MM.1S (cell line): Measurements from ENCODE around the gene ABCB6.

Experiments
- DNase-seq: peaks from one replicate; pipeline ENCODE4 v3.0.0-alpha.2; 2015
- H2AFZ ChIP-seq: fragments of 300-600 bp; sonication (generic); 2 replicates; pipeline ENCODE4 v1.6.0; 2016; ENCODE audit warnings: antibody characterized with exemption, low read length
- H3F3A ChIP-seq: fragments of 300-600 bp; sonication (generic); 2 replicates; pipeline ENCODE4 v1.6.1; 2016; ENCODE audit warnings: mild to moderate bottlenecking, antibody characterized with exemption, low read length, moderate library complexity, mixed read lengths; ENCODE audit not compliant: insufficient read depth
- H3K27ac ChIP-seq: fragments of 300-600 bp; sonication (generic); 2 replicates; pipeline ENCODE4 v1.5.1; 2016; ENCODE audit warnings: mild to moderate bottlenecking, low read length
- H3K27me3 ChIP-seq: fragments of 300-600 bp; sonication (generic); replicated peaks from 2 replicates; pipeline ENCODE4 v1.6.0; 2016; ENCODE audit warnings: low read length; ENCODE audit not compliant: insufficient read depth
- H3K36me3 ChIP-seq: fragments of 300-600 bp; sonication (generic); replicated peaks from 2 replicates; pipeline ENCODE4 v1.6.1; 2016; ENCODE audit warnings: mild to moderate bottlenecking, low read length, mixed read lengths; ENCODE audit not compliant: insufficient read depth
- H3K4me1 ChIP-seq: fragments of 300-600 bp; sonication (generic); 2 replicates; pipeline ENCODE4 v1.6.1; 2016; ENCODE audit warnings: low read length, mixed read lengths
- H3K4me2 ChIP-seq: fragments of 300-600 bp; sonication (generic); 2 replicates; pipeline ENCODE4 v1.6.0; 2016; ENCODE audit warnings: low read depth, low read length
- H3K4me3 ChIP-seq: fragments of 300-600 bp; sonication (generic); 2 replicates; pipeline ENCODE4 v1.5.1; 2016; ENCODE audit warnings: low read length, mixed read lengths
- H3K79me2 ChIP-seq: fragments of 300-600 bp; sonication (generic); 2 replicates; pipeline ENCODE4 v1.6.1; 2016; ENCODE audit warnings: mixed run types, low read length, mixed read lengths
- H3K9ac ChIP-seq: fragments of 300-600 bp; sonication (generic); 2 replicates; pipeline ENCODE4 v1.6.1; 2016; ENCODE audit warnings: low read length, mixed read lengths
- H3K9me2 ChIP-seq: fragments of 300-600 bp; sonication (generic); replicated peaks from 2 replicates; pipeline ENCODE4 v1.6.1; 2016; ENCODE audit warnings: mild to moderate bottlenecking, low read length, mixed read lengths; ENCODE audit not compliant: insufficient read depth
- H3K9me3 ChIP-seq: fragments of 300-600 bp; sonication (generic); replicated peaks from 2 replicates; pipeline ENCODE4 v1.6.1; 2016; ENCODE audit warnings: mild to moderate bottlenecking, low read length, mixed read lengths; ENCODE audit not compliant: insufficient read depth
- H4K20me1 ChIP-seq: fragments of 300-600 bp; sonication (generic); 2 replicates; pipeline ENCODE4 v1.6.1; 2016; ENCODE audit warnings: mild to moderate bottlenecking, low read length, moderate library complexity, mixed read lengths; ENCODE audit not compliant: insufficient read depth
- EZH2 ChIP-seq: fragments of 300-600 bp; sonication (generic); optimal IDR thresholded peaks from 2 replicates; pipeline ENCODE3; 2017; ENCODE audit warnings: low read depth, mild to moderate bottlenecking, antibody characterized with exemption, low read length, mixed read lengths
- EZH2phosphoT487 ChIP-seq: fragments of 300-600 bp; sonication (generic); IDR thresholded peaks from 2 replicates; pipeline ENCODE4 v1.6.1; 2018; ENCODE audit warnings: antibody characterized with exemption, low read length
- TF ChIP-seq, protein P1 (sequence below): fragments of 300-600 bp; sonication (generic); IDR thresholded peaks from 2 replicates; pipeline ENCODE4 v1.5.1; 2016; ENCODE audit warnings: antibody characterized with exemption, low read length, mixed read lengths

Gene ABCB6

GRCh38 chr2:219168526-219168925, 50.2 kb downstream of the ABCB6 start:
- Histone ChIP-seq H2AFZ (no peak overlapping the region), H3K36me3 (peaks cover 3% of the 10 kb centered on the region; the same call in 1 of the 2 replicates), H3K9ac (no peak overlapping the region)

DNA sequence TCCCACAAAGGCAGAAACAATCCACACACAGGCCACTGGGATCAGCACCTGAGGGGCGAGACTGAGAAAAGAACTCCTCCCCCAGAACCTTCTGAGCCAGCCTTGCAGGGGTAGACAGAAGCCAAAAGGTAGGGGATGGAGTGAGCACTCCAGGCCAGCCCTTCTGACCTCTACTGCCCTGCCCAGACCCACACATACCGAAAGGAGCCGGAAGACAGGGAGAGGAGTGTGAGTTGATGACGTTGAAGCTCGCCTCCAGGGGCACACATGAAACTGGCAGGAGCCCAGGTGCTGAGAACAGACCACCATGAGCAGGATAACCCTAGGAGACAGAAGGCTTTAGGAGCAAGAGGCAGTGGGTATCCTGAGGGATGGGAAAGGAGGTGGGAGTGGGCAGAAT, 50.8 kb downstream of the ABCB6 start:
- Histone ChIP-seq H3K4me2 (no peak overlapping the region), H3K79me2 (no peaks in the 10 kb centered on the region), H3K9me3 (no peaks in the 10 kb centered on the region), H4K20me1 (no peaks in the 10 kb centered on the region), H3K9me2 (no peaks in the 10 kb centered on the region), H3K27ac (no peak overlapping the region), H3K9ac (no peak overlapping the region), H2AFZ (no peak overlapping the region), H3K4me3 (no peak overlapping the region), H3K27me3 (no peaks in the 10 kb centered on the region), H3K4me1 (no peaks in the 10 kb centered on the region), H3K36me3 (no peaks in the 10 kb centered on the region; the same call in 1 of the 2 replicates), H3F3A (no peaks in the 10 kb centered on the region)
- TF ChIP-seq EZH2phosphoT487 (no peak), EZH2 (no peak)
- TF ChIP-seq, protein P1, sequence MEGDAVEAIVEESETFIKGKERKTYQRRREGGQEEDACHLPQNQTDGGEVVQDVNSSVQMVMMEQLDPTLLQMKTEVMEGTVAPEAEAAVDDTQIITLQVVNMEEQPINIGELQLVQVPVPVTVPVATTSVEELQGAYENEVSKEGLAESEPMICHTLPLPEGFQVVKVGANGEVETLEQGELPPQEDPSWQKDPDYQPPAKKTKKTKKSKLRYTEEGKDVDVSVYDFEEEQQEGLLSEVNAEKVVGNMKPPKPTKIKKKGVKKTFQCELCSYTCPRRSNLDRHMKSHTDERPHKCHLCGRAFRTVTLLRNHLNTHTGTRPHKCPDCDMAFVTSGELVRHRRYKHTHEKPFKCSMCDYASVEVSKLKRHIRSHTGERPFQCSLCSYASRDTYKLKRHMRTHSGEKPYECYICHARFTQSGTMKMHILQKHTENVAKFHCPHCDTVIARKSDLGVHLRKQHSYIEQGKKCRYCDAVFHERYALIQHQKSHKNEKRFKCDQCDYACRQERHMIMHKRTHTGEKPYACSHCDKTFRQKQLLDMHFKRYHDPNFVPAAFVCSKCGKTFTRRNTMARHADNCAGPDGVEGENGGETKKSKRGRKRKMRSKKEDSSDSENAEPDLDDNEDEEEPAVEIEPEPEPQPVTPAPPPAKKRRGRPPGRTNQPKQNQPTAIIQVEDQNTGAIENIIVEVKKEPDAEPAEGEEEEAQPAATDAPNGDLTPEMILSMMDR = no peak
- DNase-seq = no peak

More at GRCh38 chr2:219168526-219168925, 50.2 kb downstream of the ABCB6 start:
- Histone ChIP-seq H3K4me1 (no peaks in the 10 kb centered on the region), H3K27me3 (no peaks in the 10 kb centered on the region), H3K27ac (no peak overlapping the region), H3K9me3 (no peaks in the 10 kb centered on the region), H4K20me1 (no peaks in the 10 kb centered on the region), H3K79me2 (no peaks in the 10 kb centered on the region), H3K4me3 (no peak overlapping the region), H3F3A (no peaks in the 10 kb centered on the region), H3K4me2 (no peak overlapping the region), H3K9me2 (no peaks in the 10 kb centered on the region)
- TF ChIP-seq, protein P1 = no peak
- no peak for TF ChIP-seq EZH2
- no peak for TF ChIP-seq EZH2phosphoT487
- DNase-seq = no peak

DNA sequence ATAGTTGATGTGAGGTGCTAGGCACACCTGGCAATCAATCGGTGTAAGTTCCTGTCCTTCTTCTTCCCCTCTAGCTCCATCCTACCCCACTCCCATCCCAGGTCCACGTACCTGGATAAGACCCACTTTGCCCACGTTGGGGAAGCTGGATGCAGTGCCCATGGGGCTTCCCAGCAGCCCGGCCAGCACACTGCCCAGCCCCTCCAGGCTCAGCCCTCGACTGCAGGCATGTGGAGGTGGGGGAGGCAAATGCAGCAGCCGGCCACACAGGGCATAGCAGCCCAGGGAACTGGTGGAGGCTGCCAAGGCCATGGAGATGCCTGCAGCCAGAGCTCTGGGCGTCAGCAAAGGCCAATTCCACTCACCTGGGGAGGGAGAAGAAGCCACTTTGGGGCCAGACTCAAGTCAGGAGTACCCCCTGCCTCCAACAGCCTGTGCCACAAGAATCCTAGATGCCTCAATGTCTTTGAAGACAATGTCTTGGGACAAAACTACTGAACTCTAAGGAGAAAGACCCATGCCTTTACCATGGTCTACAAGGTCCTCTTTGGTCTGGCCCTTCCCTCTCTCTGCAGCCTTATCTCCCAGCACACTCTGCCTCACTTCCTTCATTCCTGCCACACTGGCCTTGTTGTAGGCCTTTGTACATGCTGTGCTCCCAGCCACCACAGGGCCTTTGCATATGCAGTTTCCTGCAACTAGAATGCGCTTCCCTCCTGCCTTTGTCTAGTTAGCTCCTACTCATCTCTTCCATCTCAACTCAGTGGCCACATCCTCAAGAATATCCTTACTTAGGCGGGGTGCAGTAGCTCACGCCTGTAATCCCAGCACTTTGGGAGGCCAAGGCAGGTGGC, 53.5 kb downstream of the ABCB6 start:
- no peak overlapping the region for H2AFZ ChIP-seq
- H3K27me3 ChIP-seq = no peaks in the 10 kb centered on the region
- TF ChIP-seq, protein P1 = no peak
- no peak for TF ChIP-seq EZH2
- TF ChIP-seq EZH2phosphoT487 = no peak
- peaks cover 5% of the 10 kb centered on the region; the same call in 1 of the 2 replicates for H3K4me1 ChIP-seq
- no peaks in the 10 kb centered on the region for H3K36me3 ChIP-seq
- DNase-seq = no peak
- no peaks in the 10 kb centered on the region for H3K9me3 ChIP-seq
- H3K9me2 ChIP-seq = no peaks in the 10 kb centered on the region
- no peaks in the 10 kb centered on the region for H3K79me2 ChIP-seq
- no peak overlapping the region for H3K4me3 ChIP-seq
- H3K4me2 ChIP-seq = no peak overlapping the region
- H4K20me1 ChIP-seq = no peaks in the 10 kb centered on the region
- H3F3A ChIP-seq = no peaks in the 10 kb centered on the region
- no peak overlapping the region for H3K27ac ChIP-seq
- H3K9ac ChIP-seq = no peak overlapping the region
